MM.1S (cell line): ENCODE results near the gene DAP.
"Not testable (repeated sequence)": the region's sequence is repeated elsewhere in the genome, so short reads cannot be mapped to it uniquely, and the experiment has no call there.

Source experiments
- DNase-seq: peaks from one replicate; pipeline ENCODE4 v3.0.0-alpha.2; 2015
- H2AFZ ChIP-seq: fragments of 300-600 bp; sonication (generic); 2 replicates; pipeline ENCODE4 v1.6.0; 2016; ENCODE audit warnings: antibody characterized with exemption, low read length
- H3F3A ChIP-seq: fragments of 300-600 bp; sonication (generic); 2 replicates; pipeline ENCODE4 v1.6.1; 2016; ENCODE audit warnings: mild to moderate bottlenecking, antibody characterized with exemption, low read length, moderate library complexity, mixed read lengths; ENCODE audit not compliant: insufficient read depth
- H3K27ac ChIP-seq: fragments of 300-600 bp; sonication (generic); 2 replicates; pipeline ENCODE4 v1.5.1; 2016; ENCODE audit warnings: mild to moderate bottlenecking, low read length
- H3K27me3 ChIP-seq: fragments of 300-600 bp; sonication (generic); replicated peaks from 2 replicates; pipeline ENCODE4 v1.6.0; 2016; ENCODE audit warnings: low read length; ENCODE audit not compliant: insufficient read depth
- H3K36me3 ChIP-seq: fragments of 300-600 bp; sonication (generic); replicated peaks from 2 replicates; pipeline ENCODE4 v1.6.1; 2016; ENCODE audit warnings: mild to moderate bottlenecking, low read length, mixed read lengths; ENCODE audit not compliant: insufficient read depth
- H3K4me1 ChIP-seq: fragments of 300-600 bp; sonication (generic); 2 replicates; pipeline ENCODE4 v1.6.1; 2016; ENCODE audit warnings: low read length, mixed read lengths
- H3K4me2 ChIP-seq: fragments of 300-600 bp; sonication (generic); 2 replicates; pipeline ENCODE4 v1.6.0; 2016; ENCODE audit warnings: low read depth, low read length
- H3K4me3 ChIP-seq: fragments of 300-600 bp; sonication (generic); 2 replicates; pipeline ENCODE4 v1.5.1; 2016; ENCODE audit warnings: low read length, mixed read lengths
- H3K79me2 ChIP-seq: fragments of 300-600 bp; sonication (generic); 2 replicates; pipeline ENCODE4 v1.6.1; 2016; ENCODE audit warnings: mixed run types, low read length, mixed read lengths
- H3K9ac ChIP-seq: fragments of 300-600 bp; sonication (generic); 2 replicates; pipeline ENCODE4 v1.6.1; 2016; ENCODE audit warnings: low read length, mixed read lengths
- H3K9me2 ChIP-seq: fragments of 300-600 bp; sonication (generic); replicated peaks from 2 replicates; pipeline ENCODE4 v1.6.1; 2016; ENCODE audit warnings: mild to moderate bottlenecking, low read length, mixed read lengths; ENCODE audit not compliant: insufficient read depth
- H3K9me3 ChIP-seq: fragments of 300-600 bp; sonication (generic); replicated peaks from 2 replicates; pipeline ENCODE4 v1.6.1; 2016; ENCODE audit warnings: mild to moderate bottlenecking, low read length, mixed read lengths; ENCODE audit not compliant: insufficient read depth
- H4K20me1 ChIP-seq: fragments of 300-600 bp; sonication (generic); 2 replicates; pipeline ENCODE4 v1.6.1; 2016; ENCODE audit warnings: mild to moderate bottlenecking, low read length, moderate library complexity, mixed read lengths; ENCODE audit not compliant: insufficient read depth
- CTCF ChIP-seq: fragments of 300-600 bp; sonication (generic); IDR thresholded peaks from 2 replicates; pipeline ENCODE4 v1.5.1; 2016; ENCODE audit warnings: antibody characterized with exemption, low read length, mixed read lengths
- EZH2 ChIP-seq: fragments of 300-600 bp; sonication (generic); optimal IDR thresholded peaks from 2 replicates; pipeline ENCODE3; 2017; ENCODE audit warnings: low read depth, mild to moderate bottlenecking, antibody characterized with exemption, low read length, mixed read lengths
- EZH2phosphoT487 ChIP-seq: fragments of 300-600 bp; sonication (generic); IDR thresholded peaks from 2 replicates; pipeline ENCODE4 v1.6.1; 2018; ENCODE audit warnings: antibody characterized with exemption, low read length

The DAP gene

GRCh38 chr5:10639846-10640368 is 121.1 kb downstream of the DAP start:
- H3K9me3 ChIP-seq, result no peaks in the 10 kb centered on the region

GRCh38 chr5:10638723-10639122 is 122.3 kb downstream of the DAP start:
- H3K79me2 ChIP-seq, result peaks cover 40% of the 10 kb centered on the region; the same call in 1 of the 2 replicates
- H3K9me2 ChIP-seq, H3K27me3 ChIP-seq, H3K27ac ChIP-seq, H3F3A ChIP-seq, H3K9ac ChIP-seq, H2AFZ ChIP-seq, H3K4me1 ChIP-seq, H3K9me3 ChIP-seq, H4K20me1 ChIP-seq, DNase-seq, H3K4me2 ChIP-seq, H3K4me3 ChIP-seq, H3K36me3 ChIP-seq: not testable (repeated sequence)

More at GRCh38 chr5:10639846-10640368, 121.1 kb downstream of the DAP start:
- Histone ChIP-seq H3K9me2 (no peaks in the 10 kb centered on the region), H3K79me2 (peaks cover 40% of the 10 kb centered on the region; the same call in 1 of the 2 replicates), H3K27me3 (no peaks in the 10 kb centered on the region), H4K20me1 (no peaks in the 10 kb centered on the region), H3K4me1 (no peaks in the 10 kb centered on the region), H3K4me3 (no peak overlapping the region), H3K36me3 (no peaks in the 10 kb centered on the region), H3K9ac (no peak overlapping the region), H2AFZ (no peak overlapping the region), H3K27ac (no peak overlapping the region), H3K4me2 (no peak overlapping the region), H3F3A (no peaks in the 10 kb centered on the region)
- DNase-seq, result no peak
- no peak for TF ChIP-seq EZH2phosphoT487

GRCh38 chr5:10637944-10638343 is 123.1 kb downstream of the DAP start:
- no peak overlapping the region for H3K9ac ChIP-seq
- H3K79me2 ChIP-seq, result peaks cover 40% of the 10 kb centered on the region; the same call in 1 of the 2 replicates
- H3K9me2 ChIP-seq, result no peaks in the 10 kb centered on the region
- no peaks in the 10 kb centered on the region for H4K20me1 ChIP-seq
- H3K4me1 ChIP-seq, result 0 out of 2 replicates have a peak, but pooled peaks cover 5% of the 10 kb centered on the region
- H3K9me3 ChIP-seq, result no peaks in the 10 kb centered on the region
- no peak overlapping the region for H3K27ac ChIP-seq
- H3K4me3 ChIP-seq, result no peak overlapping the region
- TF ChIP-seq EZH2 (no peak), CTCF (no peak), EZH2phosphoT487 (no peak)
- no peak overlapping the region for H2AFZ ChIP-seq
- H3K27me3 ChIP-seq, result no peaks in the 10 kb centered on the region
- no peak overlapping the region for H3K4me2 ChIP-seq
- no peaks in the 10 kb centered on the region for H3K36me3 ChIP-seq
- H3F3A ChIP-seq, result no peaks in the 10 kb centered on the region
- no peak for DNase-seq

- Histone ChIP-seq H4K20me1 (no peaks in the 10 kb centered on the region), H3K27ac (no peak overlapping the region), H3K79me2 (peaks cover 29% of the 10 kb centered on the region; the same call in 1 of the 2 replicates), H3K36me3 (no peaks in the 10 kb centered on the region), H3K9me3 (no peaks in the 10 kb centered on the region), H3K27me3 (no peaks in the 10 kb centered on the region), H3K9ac (no peak overlapping the region), H3F3A (no peaks in the 10 kb centered on the region), H3K4me2 (no peak overlapping the region), H2AFZ (no peak overlapping the region), H3K4me1 (peaks cover 5% of the 10 kb centered on the region; the same call in 1 of the 2 replicates), H3K4me3 (no peak overlapping the region), H3K9me2 (no peaks in the 10 kb centered on the region)
- no peak for DNase-seq
- TF ChIP-seq EZH2phosphoT487 (no peak), CTCF (no peak), EZH2 (no peak)
Measured at GRCh38 chr5:10636363-10637142, 124.5 kb downstream of the DAP start.
